CD4-positive, alpha-beta T cell (primary cell): ENCODE data around the gene ROCK2. TPM values are rescaled to one million over a fixed set of nuclear protein-coding genes. Genes with fewer than 3 reads are reported as not detected.

Experiments used
- ATAC-seq: fragments of 200-7000 bp; cut with Tn5 transposase; one replicate; pipeline ENCODE4 v1.10.0; 2022; ENCODE audit warnings: mild to moderate bottlenecking; ENCODE audit not compliant: poor library complexity
- CTCF ChIA-PET: fragments of 350-600 bp; sonication (Branson Sonifier 250); formaldehyde crosslinking; loops from one replicate; lab custom pipeline; 2021; ENCODE audit warnings: antibody characterized with exemption, inconsistent platforms; lab: Charles Lee
- POLR2A ChIA-PET: fragments of 350-600 bp; sonication (Branson Sonifier 250); formaldehyde crosslinking; loops from one replicate; lab custom pipeline; 2021; ENCODE audit warnings: antibody characterized with exemption, inconsistent platforms; lab: Charles Lee
- DNase-seq, 14 experiments: peaks; one replicate each; pipeline ENCODE4 v3.0.0-alpha.2; 2013 to 2020; ENCODE audit warnings: mixed read lengths in 2 of 14
- H3K27ac ChIP-seq, 2 donors: one replicate each; pipeline versions ENCODE4 v1.5.1 to v1.7.0; 2013; ENCODE audit warnings: low read length in 2 of 2, low read depth in 1 of 2, mild to moderate bottlenecking in 1 of 2
- H3K27me3 ChIP-seq, 2 experiments: 1 replicate in 1 of 2; 2 replicates in 1 of 2; pipeline versions ENCODE4 v1.6.1 to v1.7.0; 2013; ENCODE audit warnings: low read length in 2 of 2, control low read depth in 1 of 2, mild to moderate bottlenecking in 1 of 2, moderate library complexity in 1 of 2; ENCODE audit not compliant: insufficient read depth in 2 of 2, control insufficient read depth in 1 of 2
- H3K36me3 ChIP-seq: one replicate; pipeline ENCODE4 v1.6.1; 2013; ENCODE audit warnings: low read length, control low read depth; ENCODE audit not compliant: insufficient read depth
- H3K4me1 ChIP-seq: one replicate; pipeline ENCODE4 v1.6.1; 2013; ENCODE audit warnings: low read length, control low read depth; ENCODE audit not compliant: insufficient read depth
- H3K4me3 ChIP-seq: one replicate; pipeline ENCODE4 v1.5.1; 2013; ENCODE audit warnings: mild to moderate bottlenecking, low read length, moderate library complexity
- H3K9me3 ChIP-seq, 2 experiments: 1 replicate in 1 of 2; 2 replicates in 1 of 2; pipeline versions ENCODE4 v1.6.1 to v1.7.0; 2013; ENCODE audit warnings: low read length in 2 of 2, mild to moderate bottlenecking in 2 of 2, control low read depth in 1 of 2, moderate library complexity in 1 of 2; ENCODE audit not compliant: control insufficient read depth in 1 of 2, insufficient read depth in 1 of 2
- H3K27ac Mint-ChIP-seq: one replicate; pipeline ENCODE4 v1.8.0; 2020; ENCODE audit warnings: mixed read lengths
- H3K27me3 Mint-ChIP-seq: one replicate; pipeline ENCODE4 v1.8.0; 2021; ENCODE audit warnings: mixed read lengths
- H3K36me3 Mint-ChIP-seq: one replicate; pipeline ENCODE4 v1.8.0; 2021; ENCODE audit warnings: low read depth, mixed read lengths
- H3K4me1 Mint-ChIP-seq: one replicate; pipeline ENCODE4 v1.8.0; 2021; ENCODE audit warnings: low read depth, mixed read lengths
- H3K4me3 Mint-ChIP-seq: one replicate; pipeline ENCODE4 v1.8.0; 2020; ENCODE audit warnings: mild to moderate bottlenecking, mixed read lengths
- H3K9me3 Mint-ChIP-seq: one replicate; pipeline ENCODE4 v1.8.0; 2020; ENCODE audit warnings: mixed read lengths
- intact Hi-C, 2 experiments: fragments of 100-400 bp; cut with DNase I in 1 of 2; cut with micrococcal nuclease in 1 of 2; formaldehyde crosslinking; loops; one replicate each; pipeline versions ENCODE4 v1.15.1 to v1.9.0; 2023 to 2025; cut with DNase I, micrococcal nuclease
- total RNA-seq, 174 experiments: library from RNA in 2 of 174; stranded (reverse) in 2 of 174; gene quantifications; one replicate each; pipeline ENCODE4 v1.2.3 and lab custom pipeline; 2021 to 2026
- TF ChIP-seq, protein P1 (sequence below): fragments of 200-600 bp; IDR thresholded peaks from one replicate; pipeline ENCODE4 v1.8.0; 2022; ENCODE audit warnings: antibody characterized with exemption, mild to moderate bottlenecking

ROCK2 gene
- total RNA-seq, 2 experiments from 2014 or later: 6.9 to 9.4 TPM

DNA sequence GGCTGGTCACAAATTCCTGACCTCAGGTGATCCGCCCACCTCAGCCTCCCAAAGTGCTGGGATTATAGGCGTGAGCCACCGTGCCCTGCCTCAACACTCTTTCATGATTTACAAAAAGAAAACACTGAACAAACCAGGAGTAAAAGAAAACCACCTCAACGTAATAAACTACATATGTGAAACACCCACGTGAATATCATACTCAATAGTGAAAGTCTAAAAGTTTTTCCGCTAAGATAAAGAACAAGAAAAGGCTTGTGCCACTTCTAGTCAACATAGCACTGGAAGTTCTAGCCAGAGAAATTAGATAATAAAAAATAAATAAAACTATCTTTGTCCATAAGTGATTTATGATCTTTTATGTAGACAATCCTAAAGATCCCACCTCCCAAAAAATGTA is 68.5 kb downstream of the ROCK2 start:
- ATAC-seq (no peak), DNase-seq (no peak)
- Histone ChIP-seq H3K4me3 (no peak overlapping the region), H3K9me3 (no peaks in the 10 kb centered on the region), H3K36me3 (peaks cover 6% of the 10 kb centered on the region), H3K27ac (no peak overlapping the region), H3K4me1 (no peaks in the 10 kb centered on the region), H3K27me3 (no peaks in the 10 kb centered on the region)
- ChIA-PET CTCF (no interaction called here), POLR2A (no interaction called here)
- Mint-ChIP-seq H3K36me3 (peaks cover 70% of the 10 kb centered on the region), H3K27ac (no peak overlapping the region), H3K27me3 (no peaks in the 10 kb centered on the region), H3K4me3 (no peak overlapping the region), H3K4me1 (peaks cover 34% of the 10 kb centered on the region), H3K9me3 (no peaks in the 10 kb centered on the region)
- TF ChIP-seq, protein P1, sequence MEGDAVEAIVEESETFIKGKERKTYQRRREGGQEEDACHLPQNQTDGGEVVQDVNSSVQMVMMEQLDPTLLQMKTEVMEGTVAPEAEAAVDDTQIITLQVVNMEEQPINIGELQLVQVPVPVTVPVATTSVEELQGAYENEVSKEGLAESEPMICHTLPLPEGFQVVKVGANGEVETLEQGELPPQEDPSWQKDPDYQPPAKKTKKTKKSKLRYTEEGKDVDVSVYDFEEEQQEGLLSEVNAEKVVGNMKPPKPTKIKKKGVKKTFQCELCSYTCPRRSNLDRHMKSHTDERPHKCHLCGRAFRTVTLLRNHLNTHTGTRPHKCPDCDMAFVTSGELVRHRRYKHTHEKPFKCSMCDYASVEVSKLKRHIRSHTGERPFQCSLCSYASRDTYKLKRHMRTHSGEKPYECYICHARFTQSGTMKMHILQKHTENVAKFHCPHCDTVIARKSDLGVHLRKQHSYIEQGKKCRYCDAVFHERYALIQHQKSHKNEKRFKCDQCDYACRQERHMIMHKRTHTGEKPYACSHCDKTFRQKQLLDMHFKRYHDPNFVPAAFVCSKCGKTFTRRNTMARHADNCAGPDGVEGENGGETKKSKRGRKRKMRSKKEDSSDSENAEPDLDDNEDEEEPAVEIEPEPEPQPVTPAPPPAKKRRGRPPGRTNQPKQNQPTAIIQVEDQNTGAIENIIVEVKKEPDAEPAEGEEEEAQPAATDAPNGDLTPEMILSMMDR: no peak
- intact Hi-C loops: no loop called here

DNA sequence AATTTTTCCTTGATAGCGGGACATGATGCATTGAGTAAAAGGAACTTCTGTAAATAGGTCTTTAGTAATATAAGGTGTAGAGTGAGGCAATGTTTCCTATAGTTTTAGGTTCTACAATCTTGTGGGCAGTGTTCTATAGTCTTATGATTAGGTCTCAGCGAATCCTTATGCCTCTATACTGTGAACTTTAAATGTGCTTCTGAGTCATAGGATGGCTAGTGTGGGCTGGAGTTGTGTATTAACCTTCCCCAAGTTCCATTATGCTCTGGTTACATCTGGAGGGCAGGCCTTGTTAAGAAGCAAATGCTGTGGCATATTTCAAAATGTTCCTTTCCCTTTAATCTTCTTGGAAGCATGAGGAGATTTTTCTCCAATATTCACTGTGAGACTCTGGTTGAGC is 73.5 kb downstream of the ROCK2 start:
- CTCF ChIA-PET: no interaction called here
- DNase-seq (no peak), ATAC-seq (no peak)
- Mint-ChIP-seq H3K9me3 (no peaks in the 10 kb centered on the region), H3K4me1 (peaks cover 13% of the 10 kb centered on the region), H3K4me3 (no peak overlapping the region), H3K36me3 (peaks cover 55% of the 10 kb centered on the region), H3K27me3 (no peaks in the 10 kb centered on the region), H3K27ac (no peak overlapping the region)
- POLR2A ChIA-PET: no interaction called here
- no peak overlapping the region for H3K4me3 ChIP-seq
- H3K9me3 ChIP-seq: peaks cover 0 to 5% of the 10 kb centered on the region in 2 experiments
- no peak overlapping the region for H3K27ac ChIP-seq
- H3K36me3 ChIP-seq: peaks cover 6% of the 10 kb centered on the region
- no peaks in the 10 kb centered on the region for H3K27me3 ChIP-seq
- intact Hi-C loops: no loop called here
- no peaks in the 10 kb centered on the region for H3K4me1 ChIP-seq
- TF ChIP-seq, protein P1: no peak

DNA sequence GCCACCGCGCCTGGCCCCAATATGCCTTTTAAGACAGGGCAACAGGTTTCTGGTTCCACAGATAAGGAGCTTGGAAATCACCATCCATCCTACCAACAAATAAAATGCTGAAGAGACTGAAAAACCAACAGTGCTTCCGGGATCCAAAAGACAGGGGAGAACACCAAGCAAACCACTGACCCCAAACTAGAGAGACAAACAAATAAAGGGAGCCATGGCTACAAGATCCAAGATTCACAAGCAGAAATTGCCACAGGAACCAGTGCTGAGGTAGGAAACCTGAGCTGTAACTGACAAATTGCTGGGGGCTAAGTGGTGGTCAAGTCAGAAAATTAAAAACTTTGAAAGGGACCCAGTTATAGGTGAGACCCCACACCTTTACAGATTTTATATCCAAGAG is 76.5 kb downstream of the ROCK2 start:
- H3K36me3 ChIP-seq: peaks cover 6% of the 10 kb centered on the region
- H3K27ac Mint-ChIP-seq: no peak overlapping the region
- TF ChIP-seq, protein P1: no peak
- H3K4me1 ChIP-seq: no peaks in the 10 kb centered on the region
- CTCF ChIA-PET: no interaction called here
- H3K27ac ChIP-seq: no peak overlapping the region
- ATAC-seq (no peak), DNase-seq (no peak)
- no peaks in the 10 kb centered on the region for H3K4me1 Mint-ChIP-seq
- H3K9me3 Mint-ChIP-seq: no peaks in the 10 kb centered on the region
- no peaks in the 10 kb centered on the region for H3K27me3 Mint-ChIP-seq
- peaks cover 0 to 5% of the 10 kb centered on the region in 2 experiments for H3K9me3 ChIP-seq
- intact Hi-C loops: no loop called here
- peaks cover 45% of the 10 kb centered on the region for H3K36me3 Mint-ChIP-seq
- no peak overlapping the region for H3K4me3 ChIP-seq
- POLR2A ChIA-PET: no interaction called here
- no peak overlapping the region for H3K4me3 Mint-ChIP-seq
- H3K27me3 ChIP-seq: no peaks in the 10 kb centered on the region
